ENCODE results near the gene MRFAP1L1. TPM values are rescaled to one million over a fixed set of nuclear protein-coding genes. Genes with fewer than 3 reads are reported as not detected.

MRFAP1L1 gene
- total RNA-seq, 2 donors from 2014 or later = 53.3 to 57.7 TPM

DNA sequence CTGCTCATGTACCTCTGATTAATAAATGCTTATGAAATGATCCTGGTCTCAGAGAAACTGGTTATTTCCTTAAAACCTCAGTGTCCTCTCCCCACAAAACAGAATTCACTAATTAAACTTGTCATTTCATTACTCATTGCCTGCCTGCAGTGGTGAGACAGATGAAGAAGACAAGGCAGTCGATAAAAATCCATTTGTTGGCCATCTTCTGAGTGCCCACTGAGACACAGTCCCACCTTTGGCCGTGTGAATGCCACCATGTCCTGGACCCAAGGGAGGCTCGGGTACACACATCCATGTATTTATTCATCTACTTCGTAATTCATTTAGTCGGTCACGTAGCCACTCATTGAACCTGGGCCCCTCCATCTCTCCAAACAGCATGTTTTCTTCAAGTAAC, 12.5 kb downstream of the MRFAP1L1 start:
- no peaks in the 10 kb centered on the region for H3K9me3 Mint-ChIP-seq
- ATAC-seq (replicated peaks in 1 of 2) (no peak), DNase-seq (no peak)
- H3K27ac Mint-ChIP-seq = peak overlapping the region; percentile 96
- H3K36me3 Mint-ChIP-seq (ENCODE audit: insufficient read depth in 2 of 2) = peaks cover 3 to 7% of the 10 kb centered on the region in 2 donors
- peak overlapping the region; percentile 81 to 85 for H3K4me3 Mint-ChIP-seq
- H3K27me3 Mint-ChIP-seq (ENCODE audit: low read depth) = no peaks in the 10 kb centered on the region
- H3K4me1 Mint-ChIP-seq (ENCODE audit: low read depth) = peaks cover 77% of the 10 kb centered on the region

DNA sequence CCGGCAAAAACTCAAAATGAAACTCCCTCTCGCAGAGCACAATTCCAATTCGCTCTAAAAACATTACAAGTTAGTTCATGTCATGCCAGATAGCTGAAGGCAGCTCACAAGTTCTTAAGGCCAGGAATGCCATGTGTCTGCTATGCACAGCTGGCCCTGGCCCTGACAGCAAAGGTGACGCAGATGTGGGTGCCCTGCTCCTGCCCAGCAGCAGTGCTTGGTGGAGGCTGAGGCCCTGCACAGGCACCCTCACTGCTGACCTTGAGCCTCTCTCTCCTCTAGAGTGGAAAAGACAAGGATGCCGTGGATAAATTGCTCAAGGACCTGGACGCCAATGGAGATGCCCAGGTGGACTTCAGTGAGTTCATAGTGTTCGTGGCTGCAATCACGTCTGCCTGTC, 13.1 kb downstream of the MRFAP1L1 start:
- ATAC-seq (replicated peaks in 1 of 2) = peak; percentile 66 to 68
- peaks cover 3 to 5% of the 10 kb centered on the region in 2 donors for H3K36me3 Mint-ChIP-seq (ENCODE audit: insufficient read depth in 2 of 2)
- no peaks in the 10 kb centered on the region for H3K9me3 Mint-ChIP-seq
- no peaks in the 10 kb centered on the region for H3K27me3 Mint-ChIP-seq (ENCODE audit: low read depth)
- H3K27ac Mint-ChIP-seq = peak overlapping the region; percentile 96
- peaks cover 77% of the 10 kb centered on the region for H3K4me1 Mint-ChIP-seq (ENCODE audit: low read depth)
- no peak for DNase-seq
- H3K4me3 Mint-ChIP-seq = peak overlapping the region; percentile 81 to 85

DNA sequence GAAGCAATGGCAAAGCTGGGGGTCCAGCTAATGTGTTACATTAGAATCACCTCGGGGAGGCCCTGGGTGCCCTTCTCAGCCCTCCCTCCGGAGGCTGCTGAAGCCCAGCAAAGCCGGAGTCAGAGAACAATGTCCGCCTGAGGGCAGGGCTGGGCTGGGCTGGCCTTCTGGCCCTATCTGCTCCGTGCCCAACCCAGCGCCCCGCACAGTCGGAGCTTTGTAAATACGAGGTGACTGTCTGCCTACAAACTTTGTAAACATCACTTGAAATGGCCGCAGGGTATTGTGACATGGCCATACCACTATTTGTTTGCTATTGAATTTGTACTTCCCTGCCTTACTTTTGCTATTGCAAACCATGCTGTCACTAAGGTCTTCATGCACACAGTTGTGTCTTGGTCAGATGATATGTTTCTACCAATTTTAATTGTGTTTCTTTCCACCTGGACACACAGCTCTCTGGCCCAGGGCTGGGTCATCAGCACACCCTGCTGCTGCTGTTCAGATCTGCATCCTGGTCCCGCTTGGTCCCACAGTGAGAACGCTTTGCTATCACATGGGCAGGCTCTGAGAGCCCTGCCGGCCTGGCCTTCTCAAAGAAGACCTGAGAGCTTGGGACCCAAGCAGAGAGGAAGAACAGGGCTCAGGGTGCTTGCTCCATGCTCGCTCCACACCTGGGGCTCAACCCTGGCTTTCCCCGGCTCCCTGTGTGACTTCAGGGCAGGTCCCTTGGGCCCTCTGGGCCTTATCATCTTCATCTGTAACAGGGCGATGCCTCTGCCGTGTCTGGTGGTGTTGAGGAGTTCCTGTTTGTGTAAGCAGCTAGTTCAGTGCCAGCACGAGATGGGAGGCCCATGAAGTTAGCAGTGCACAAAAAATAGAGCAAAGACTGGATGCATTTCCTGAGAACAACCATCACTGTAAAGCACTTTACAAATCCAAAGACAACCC, 13.7 kb downstream of the MRFAP1L1 start:
- DNase-seq = peak; percentile 55 to 56
- Mint-ChIP-seq H3K9me3 (no peaks in the 10 kb centered on the region), H3K27me3 (ENCODE audit: low read depth) (no peaks in the 10 kb centered on the region), H3K4me3 (peak overlapping the region; percentile 81 to 85), H3K36me3 (ENCODE audit: insufficient read depth in 2 of 2) (peaks cover 2 to 3% of the 10 kb centered on the region in 2 donors), H3K4me1 (ENCODE audit: low read depth) (peaks cover 81% of the 10 kb centered on the region), H3K27ac (peak overlapping the region; percentile 96)
- ATAC-seq (replicated peaks in 1 of 2) = peak; percentile 82 to 84

DNA sequence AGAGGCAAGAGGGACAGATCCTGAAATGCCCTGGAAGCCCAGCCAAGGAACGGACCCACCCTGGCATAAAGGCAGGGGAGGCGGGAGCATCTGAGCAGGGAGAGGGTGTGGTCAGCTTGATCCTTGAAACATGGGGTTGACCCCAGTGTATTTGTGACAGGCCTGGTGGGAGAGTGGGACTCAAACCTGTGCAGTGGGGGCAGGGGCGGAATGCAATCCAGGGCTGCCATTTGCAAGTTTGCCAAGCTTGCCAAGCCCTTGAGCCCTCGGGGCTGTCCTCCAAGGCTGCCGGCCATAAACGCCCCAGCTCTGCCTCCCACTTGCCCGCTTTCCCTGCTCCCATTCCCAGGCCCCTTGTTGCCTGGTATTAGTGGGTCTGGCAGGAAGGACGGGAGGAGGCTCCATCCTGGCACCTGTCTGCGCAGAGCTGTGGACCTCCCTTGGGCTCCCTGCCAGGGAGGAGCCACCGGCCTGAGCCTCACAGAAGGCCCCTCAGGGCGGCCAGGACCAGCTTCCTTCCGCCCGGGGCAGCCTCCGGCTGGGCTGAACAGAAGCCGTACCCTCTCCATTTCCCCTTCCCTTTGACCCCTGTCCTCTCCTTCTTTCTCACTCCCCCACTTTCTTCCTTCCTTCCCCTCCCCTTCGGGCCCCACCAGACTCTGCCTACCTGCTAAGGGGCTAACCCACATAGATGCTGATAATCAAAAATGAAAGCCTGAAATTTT, 15.3 kb downstream of the MRFAP1L1 start:
- Mint-ChIP-seq H3K27ac (peak overlapping the region; percentile 94), H3K9me3 (no peaks in the 10 kb centered on the region), H3K4me3 (peak overlapping the region; percentile 80 to 81), H3K36me3 (ENCODE audit: insufficient read depth in 2 of 2) (no peaks in the 10 kb centered on the region), H3K4me1 (ENCODE audit: low read depth) (peaks cover 89% of the 10 kb centered on the region), H3K27me3 (ENCODE audit: low read depth) (no peaks in the 10 kb centered on the region)
- DNase-seq = peak in 1 of 2 donors; percentile 27
- ATAC-seq (replicated peaks in 1 of 2) = no peak

DNA sequence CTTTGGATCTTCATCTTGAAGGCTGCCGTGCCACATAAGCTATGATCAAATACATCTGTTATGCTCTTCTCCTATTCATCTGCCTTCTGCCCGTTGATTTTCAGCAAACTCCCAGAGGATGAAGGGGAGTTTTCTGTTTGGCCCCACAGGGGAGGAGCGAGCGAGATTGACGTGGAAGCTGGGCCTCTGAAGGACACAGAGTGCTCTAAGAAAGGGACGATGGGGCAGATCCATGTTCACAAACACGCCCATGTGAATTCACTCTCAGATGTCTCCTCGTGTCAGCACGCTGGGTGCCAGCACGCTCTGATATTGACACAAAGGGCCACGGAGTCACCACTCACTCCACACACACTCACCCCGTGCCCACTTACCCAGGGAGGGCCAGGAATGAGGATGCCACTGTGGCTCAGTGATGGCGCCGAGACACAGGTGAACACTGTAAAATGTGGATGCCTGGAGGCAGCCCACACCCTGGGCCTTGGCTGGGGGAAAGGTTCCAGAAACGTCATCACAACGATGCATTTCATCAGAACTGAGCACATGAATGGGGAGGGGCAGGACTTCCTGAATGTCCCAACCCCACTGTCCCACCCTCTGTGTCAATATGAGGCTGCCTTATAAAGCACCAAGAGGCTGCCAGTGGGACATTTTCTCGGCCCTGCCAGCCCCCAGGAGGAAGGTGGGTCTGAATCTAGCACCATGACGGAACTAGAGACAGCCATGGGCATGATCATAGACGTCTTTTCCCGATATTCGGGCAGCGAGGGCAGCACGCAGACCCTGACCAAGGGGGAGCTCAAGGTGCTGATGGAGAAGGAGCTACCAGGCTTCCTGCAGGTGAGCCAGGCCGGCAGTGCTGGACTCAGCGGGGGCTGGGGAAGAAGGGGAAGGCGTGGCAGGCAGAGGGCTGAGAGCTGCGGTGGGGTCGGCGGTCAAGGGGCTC, 16.2 kb downstream of the MRFAP1L1 start, which contains the start of gene S100P:
S100P (plus strand) TSS at position 648 of the 946 bp plus-strand sequence; CDS start at position 703, 55 bp downstream.
- Mint-ChIP-seq H3K27ac (peak within 1 kb of the TSS; percentile 94), H3K4me1 (ENCODE audit: low read depth) (peaks cover 92% of the 10 kb centered on the region), H3K4me3 (peak within 1 kb of the TSS; percentile 80 to 81), H3K9me3 (no peaks in the 10 kb centered on the region), H3K27me3 (ENCODE audit: low read depth) (no peaks in the 10 kb centered on the region), H3K36me3 (ENCODE audit: insufficient read depth in 2 of 2) (no peaks in the 10 kb centered on the region)
- no peak for DNase-seq
- ATAC-seq (replicated peaks in 1 of 2) = no peak

DNA sequence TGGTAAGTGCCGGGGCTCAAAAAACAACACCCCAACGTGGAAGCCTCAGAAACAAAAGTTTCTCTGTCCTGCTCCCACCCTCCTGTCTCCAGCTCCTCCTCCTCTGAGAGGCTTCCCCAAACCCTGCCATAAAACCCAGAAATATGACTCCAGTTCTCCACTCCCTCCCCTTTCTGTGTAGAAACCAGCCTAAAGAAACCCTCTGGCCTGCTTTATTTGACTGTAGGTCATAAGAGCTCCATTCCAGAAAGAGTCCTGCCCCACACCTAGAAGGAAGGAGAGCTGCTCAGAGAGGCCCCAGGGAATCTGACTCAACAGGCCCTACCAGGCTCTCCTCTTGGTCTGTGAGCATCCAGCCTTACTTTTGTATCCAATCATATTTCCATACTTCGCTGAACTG, 16.9 kb downstream of the MRFAP1L1 start:
- Mint-ChIP-seq H3K27ac (peak overlapping the region; percentile 70), H3K4me1 (ENCODE audit: low read depth) (peaks cover 93% of the 10 kb centered on the region), H3K27me3 (ENCODE audit: low read depth) (peaks cover 5% of the 10 kb centered on the region), H3K36me3 (ENCODE audit: insufficient read depth in 2 of 2) (no peaks in the 10 kb centered on the region), H3K4me3 (peak overlapping the region; percentile 7 to 80), H3K9me3 (no peaks in the 10 kb centered on the region)
- ATAC-seq (replicated peaks in 1 of 2) (no peak), DNase-seq (no peak)

DNA sequence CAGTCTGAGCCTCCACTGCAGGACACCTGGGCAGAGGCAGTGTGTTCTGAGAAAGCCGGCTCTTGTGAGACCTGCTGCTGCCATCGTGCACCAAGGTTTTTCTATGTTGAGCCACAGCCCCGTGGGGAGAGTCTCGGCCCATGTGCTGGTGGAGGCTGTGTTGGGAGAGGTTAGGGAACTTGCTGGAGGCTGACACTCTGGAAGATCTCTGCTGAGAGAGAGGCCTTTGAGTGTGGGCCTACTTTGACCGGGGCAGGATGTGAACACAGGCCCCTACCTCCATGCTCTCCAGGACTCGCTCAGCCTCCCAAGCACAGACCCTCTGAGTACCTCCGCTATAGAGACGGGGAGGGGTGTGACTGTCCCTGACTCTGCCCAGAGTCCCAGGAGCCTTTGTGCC, 17.3 kb downstream of the MRFAP1L1 start:
- DNase-seq (no peak), ATAC-seq (replicated peaks in 1 of 2) (no peak)
- Mint-ChIP-seq H3K27me3 (ENCODE audit: low read depth) (peaks cover 5% of the 10 kb centered on the region), H3K36me3 (ENCODE audit: insufficient read depth in 2 of 2) (no peaks in the 10 kb centered on the region), H3K27ac (peak overlapping the region; percentile 70), H3K4me3 (no peak overlapping the region), H3K4me1 (ENCODE audit: low read depth) (peaks cover 91% of the 10 kb centered on the region), H3K9me3 (no peaks in the 10 kb centered on the region)

DNA sequence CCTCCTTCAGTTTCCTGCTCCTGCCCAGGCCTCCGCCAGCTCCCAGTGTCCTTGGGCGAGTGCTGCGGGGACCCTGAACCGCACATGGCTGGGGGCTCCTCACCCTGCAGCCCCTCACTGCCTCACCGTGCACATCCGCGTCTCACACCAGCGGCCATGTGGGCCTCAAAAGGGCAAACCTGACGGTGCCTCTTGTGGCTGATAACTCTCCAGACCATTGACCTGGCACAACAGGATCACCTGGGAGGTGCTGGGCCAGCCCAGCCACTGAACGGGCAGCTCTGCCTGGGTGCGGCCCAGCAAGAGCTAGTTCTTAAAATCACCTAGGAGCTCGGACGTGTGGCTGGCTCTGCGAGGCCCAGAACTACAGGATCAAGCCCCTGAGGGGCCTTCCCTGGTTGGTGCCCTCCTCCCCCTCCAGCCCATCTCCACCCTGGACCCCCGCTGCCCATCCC, 20.1 kb downstream of the MRFAP1L1 start:
- H3K36me3 Mint-ChIP-seq (ENCODE audit: insufficient read depth in 2 of 2) = no peaks in the 10 kb centered on the region
- peak overlapping the region; percentile 75 for H3K27ac Mint-ChIP-seq
- no peaks in the 10 kb centered on the region for H3K9me3 Mint-ChIP-seq
- peak overlapping the region; percentile 75 to 91 for H3K4me3 Mint-ChIP-seq
- H3K27me3 Mint-ChIP-seq (ENCODE audit: low read depth) = peaks cover 5% of the 10 kb centered on the region
- ATAC-seq (replicated peaks in 1 of 2) = peak in 1 of 2 donors; percentile 6
- peaks cover 77% of the 10 kb centered on the region for H3K4me1 Mint-ChIP-seq (ENCODE audit: low read depth)
- DNase-seq = no peak

DNA sequence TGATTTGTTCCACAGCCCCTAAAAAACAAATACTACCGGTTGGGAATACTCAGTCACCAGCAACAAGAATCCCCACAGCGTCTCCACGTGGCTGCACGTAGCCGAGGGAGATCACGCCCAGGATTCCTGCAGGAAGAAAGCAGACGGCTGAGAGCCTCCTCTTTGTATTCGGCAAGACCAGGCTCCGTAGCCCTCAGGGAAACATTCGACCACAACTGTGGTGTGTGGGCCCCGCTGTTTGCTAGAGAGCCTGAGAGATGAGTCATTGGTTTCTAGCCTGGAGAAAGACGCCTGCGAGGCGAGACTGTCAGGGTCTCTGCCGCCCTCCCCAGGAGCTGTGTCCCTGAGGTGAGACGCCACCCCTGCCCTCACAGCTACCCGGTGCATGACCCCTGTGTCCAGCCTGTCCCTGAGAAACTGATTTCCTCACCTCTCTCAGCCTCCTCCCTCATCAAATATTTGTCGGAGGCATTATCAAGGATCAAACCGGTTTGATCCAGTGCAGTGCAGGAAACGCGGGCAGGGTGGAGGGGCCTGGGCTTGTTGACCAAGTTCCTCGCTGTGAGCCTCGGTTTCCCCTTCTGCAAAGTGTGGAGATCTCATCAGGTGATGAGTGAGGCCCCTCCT, 20.7 kb downstream of the MRFAP1L1 start:
- Mint-ChIP-seq H3K4me1 (ENCODE audit: low read depth) (peaks cover 72% of the 10 kb centered on the region), H3K27me3 (ENCODE audit: low read depth) (peaks cover 5% of the 10 kb centered on the region), H3K36me3 (ENCODE audit: insufficient read depth in 2 of 2) (no peaks in the 10 kb centered on the region), H3K9me3 (no peaks in the 10 kb centered on the region), H3K4me3 (peak overlapping the region; percentile 75 to 91), H3K27ac (peak overlapping the region; percentile 72)
- DNase-seq = peak; percentile 83 to 87
- peak; percentile 89 to 95 for ATAC-seq (replicated peaks in 1 of 2)

DNA sequence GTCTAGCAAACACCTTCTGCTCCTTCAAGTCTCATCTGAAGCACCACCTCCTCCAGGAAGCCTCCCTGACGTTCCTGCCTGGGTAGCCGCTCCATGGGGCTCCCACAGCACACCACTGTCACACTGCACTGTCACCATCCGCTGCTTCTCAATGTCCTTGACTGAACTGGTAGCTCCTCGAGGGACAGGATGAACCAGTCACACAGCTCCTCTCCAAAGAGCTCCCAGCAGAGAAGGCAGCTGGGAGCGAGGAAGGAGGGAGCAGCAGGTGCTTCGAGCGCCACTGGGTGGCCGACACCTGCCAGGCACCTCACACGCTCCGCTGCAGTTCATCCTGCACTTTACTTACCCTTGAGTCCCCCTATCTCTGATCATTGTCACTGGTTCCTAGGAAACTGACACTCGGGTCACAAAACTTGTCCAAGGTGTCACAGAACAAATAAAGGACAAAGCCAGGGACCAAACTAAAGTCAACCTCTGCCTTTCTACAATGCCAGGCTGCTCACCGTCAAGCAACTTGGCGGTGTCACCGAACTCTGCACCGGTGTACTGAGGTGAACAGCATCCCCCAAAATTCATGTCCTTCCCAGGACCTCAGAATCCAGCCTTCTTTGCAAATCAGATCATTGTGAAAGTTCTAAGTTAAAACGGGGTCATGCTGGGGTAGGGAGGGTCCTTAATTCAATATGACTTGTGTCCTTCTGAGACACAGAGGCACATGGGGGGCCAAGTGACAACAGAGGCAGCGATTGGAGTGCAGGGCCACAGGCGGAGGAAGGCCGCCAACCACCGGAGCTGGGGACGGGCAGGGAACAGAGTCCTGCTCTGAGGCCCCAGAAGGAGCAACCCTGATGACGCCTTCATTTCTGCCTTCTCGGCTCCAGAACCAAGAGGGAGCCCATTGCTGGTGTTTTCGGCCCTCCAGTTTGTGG, 21.5 kb downstream of the MRFAP1L1 start:
- Mint-ChIP-seq H3K27me3 (ENCODE audit: low read depth) (peaks cover 5% of the 10 kb centered on the region), H3K27ac (no peak overlapping the region), H3K4me1 (ENCODE audit: low read depth) (peaks cover 64% of the 10 kb centered on the region), H3K9me3 (no peaks in the 10 kb centered on the region), H3K4me3 (peak overlapping the region; percentile 75 to 91), H3K36me3 (ENCODE audit: insufficient read depth in 2 of 2) (no peaks in the 10 kb centered on the region)
- no peak for ATAC-seq (replicated peaks in 1 of 2)
- no peak for DNase-seq

DNA sequence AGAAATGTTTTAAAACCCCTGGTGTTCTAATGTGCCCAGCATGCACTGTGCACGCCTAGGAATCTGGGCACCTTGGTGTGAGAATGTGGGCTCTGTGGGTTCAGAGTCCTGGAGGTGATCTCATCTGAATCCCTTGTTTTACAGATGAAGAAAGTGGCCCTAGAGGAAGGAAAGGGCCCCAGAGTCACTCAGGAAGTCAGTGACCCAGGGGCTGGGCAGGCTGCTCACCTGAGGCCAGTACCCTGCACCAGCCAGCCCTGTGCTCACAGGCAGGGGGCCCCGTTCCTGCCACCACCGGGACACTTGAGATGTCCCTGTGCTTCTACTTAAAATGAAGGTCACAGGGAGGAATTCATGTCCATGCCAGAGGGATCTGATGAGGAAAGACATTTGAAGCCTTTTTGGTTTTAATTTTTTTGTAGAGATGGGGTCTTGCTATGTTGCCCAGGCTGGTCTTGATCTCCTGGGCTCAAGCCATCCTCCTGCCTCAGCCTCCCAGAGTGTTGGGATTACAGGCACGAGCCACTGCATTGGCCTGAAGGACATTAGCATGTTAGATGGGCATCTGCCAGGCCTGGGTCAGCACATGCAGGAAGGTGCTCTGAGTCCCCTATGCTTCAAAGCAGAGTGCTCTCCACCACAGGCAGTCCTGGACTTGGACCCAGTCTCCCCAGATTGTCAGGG, 23.4 kb downstream of the MRFAP1L1 start:
- Mint-ChIP-seq H3K9me3 (no peaks in the 10 kb centered on the region), H3K27ac (no peak overlapping the region), H3K27me3 (ENCODE audit: low read depth) (peaks cover 5% of the 10 kb centered on the region), H3K36me3 (ENCODE audit: insufficient read depth in 2 of 2) (no peaks in the 10 kb centered on the region), H3K4me3 (no peak overlapping the region), H3K4me1 (ENCODE audit: low read depth) (peaks cover 57% of the 10 kb centered on the region)
- DNase-seq (no peak), ATAC-seq (replicated peaks in 1 of 2) (no peak)
